Spleen (tissue), 7 donors: ENCODE measurements around the gene DMD.

ENCODE experiments used
- POLR2AphosphoS5 ChIP-seq, 3 donors: sonication (generic); formaldehyde crosslinking; IDR thresholded peaks; one replicate each; pipeline ENCODE4 v1.5.1; 2017; ENCODE audit warnings: antibody characterized with exemption in 3 of 3
- TF ChIP-seq, protein P1 (sequence below), 11 experiments: fragments of 200-600 bp in 7 of 11; fragments of 450-650 bp in 4 of 11; sonication (generic) in 4 of 11; IDR thresholded peaks in 8 of 11; conservative IDR thresholded peaks in 3 of 11; 1 replicate in 7 of 11; 2 replicates in 4 of 11; pipeline versions ENCODE4 v1.4.0 to v1.8.0; 2016 to 2021; ENCODE audit warnings: antibody characterized with exemption in 11 of 11, inconsistent platforms in 4 of 11, mild to moderate bottlenecking in 1 of 11
- donor health status: DM: no; HTN: no; CAD: no; lungs with moderate emphysema.
- donor health status: DM: no; HTN: no; CAD: no.
- donor health status: DM: no; HTN: no; CAD: no.

DNA sequence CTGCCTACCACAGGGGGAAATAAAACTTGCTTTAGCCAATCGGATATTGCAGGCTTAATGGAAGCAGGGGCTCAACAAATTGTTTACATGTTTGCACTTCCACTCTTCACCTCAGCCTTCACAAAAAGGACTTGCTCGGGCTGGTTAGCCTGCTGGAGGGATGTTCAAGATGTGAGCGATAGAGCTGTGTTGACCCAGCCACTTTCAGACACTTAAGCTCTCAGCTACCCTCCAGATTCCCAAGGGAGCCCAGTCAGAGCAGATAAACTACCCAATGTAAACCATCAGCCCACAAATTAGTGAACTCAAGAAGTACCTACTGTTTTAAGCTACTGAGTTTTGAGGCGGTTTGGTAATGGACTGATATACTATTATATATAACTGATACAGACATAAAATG lies 1631.1 kb downstream of the DMD start:
- TF ChIP-seq, protein P1, sequence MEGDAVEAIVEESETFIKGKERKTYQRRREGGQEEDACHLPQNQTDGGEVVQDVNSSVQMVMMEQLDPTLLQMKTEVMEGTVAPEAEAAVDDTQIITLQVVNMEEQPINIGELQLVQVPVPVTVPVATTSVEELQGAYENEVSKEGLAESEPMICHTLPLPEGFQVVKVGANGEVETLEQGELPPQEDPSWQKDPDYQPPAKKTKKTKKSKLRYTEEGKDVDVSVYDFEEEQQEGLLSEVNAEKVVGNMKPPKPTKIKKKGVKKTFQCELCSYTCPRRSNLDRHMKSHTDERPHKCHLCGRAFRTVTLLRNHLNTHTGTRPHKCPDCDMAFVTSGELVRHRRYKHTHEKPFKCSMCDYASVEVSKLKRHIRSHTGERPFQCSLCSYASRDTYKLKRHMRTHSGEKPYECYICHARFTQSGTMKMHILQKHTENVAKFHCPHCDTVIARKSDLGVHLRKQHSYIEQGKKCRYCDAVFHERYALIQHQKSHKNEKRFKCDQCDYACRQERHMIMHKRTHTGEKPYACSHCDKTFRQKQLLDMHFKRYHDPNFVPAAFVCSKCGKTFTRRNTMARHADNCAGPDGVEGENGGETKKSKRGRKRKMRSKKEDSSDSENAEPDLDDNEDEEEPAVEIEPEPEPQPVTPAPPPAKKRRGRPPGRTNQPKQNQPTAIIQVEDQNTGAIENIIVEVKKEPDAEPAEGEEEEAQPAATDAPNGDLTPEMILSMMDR (IDR thresholded peaks at IDR 0.05 in 8 of 11, conservative IDR thresholded peaks at IDR 0.05 in 3 of 11): no peak
- TF ChIP-seq POLR2AphosphoS5 (IDR thresholded peaks at IDR 0.05): no peak
